ENCODE measurements around the gene COMMD1.

- TF ChIP-seq EZH2 (optimal IDR thresholded peaks at IDR 0.05; ENCODE audit: low read depth, low read length) (no peak), CTCF (IDR thresholded peaks at IDR 0.05; ENCODE audit: low read length) (no peak), EZH2phosphoT487 (IDR thresholded peaks at IDR 0.05; ENCODE audit: low read length) (no peak)
Observed at GRCh38 chr2:61969376-61969775, 63.9 kb downstream of the COMMD1 start.
